AG04449 (cell line): ENCODE data around the gene GPX7.

ENCODE experiments used
- CTCF ChIA-PET: fragments of 350-600 bp; formaldehyde crosslinking; extraction: SDS; loops from one replicate; lab custom pipeline; 2021; ENCODE audit warnings: antibody characterized with exemption; lab: Yijun Ruan, JAX
- POLR2A ChIA-PET: fragments of 400-600, 350-600 bp; formaldehyde crosslinking; extraction: SDS; loops from one replicate; lab custom pipeline; 2020; ENCODE audit warnings: antibody characterized with exemption, inconsistent platforms; lab: Yijun Ruan, JAX
- DNase-seq: peaks from one replicate; pipeline ENCODE4 v3.0.0-alpha.2; 2010; ENCODE audit warnings: low read depth, low spot score
- H3K4me3 ChIP-seq: 2 replicates; pipeline ENCODE4 v1.5.1; 2011; ENCODE audit warnings: low read depth, mild to moderate bottlenecking, control low read depth, low read length
- CTCF ChIP-seq: IDR thresholded peaks from one replicate; pipeline ENCODE4 v1.5.1; 2011; ENCODE audit warnings: mild to moderate bottlenecking, moderate library complexity, low read length, control low read depth, inconsistent platforms; ENCODE audit not compliant: insufficient read depth; ENCODE audit errors: missing control alignments

The GPX7 gene

GRCh38 chr1:52600533-52601179 is 1.5 kb upstream of the GPX7 start:
- TF ChIP-seq CTCF: no peak
- no peak overlapping the region for H3K4me3 ChIP-seq
- ChIA-PET POLR2A (interaction anchor here (1.1 kb wide), 1 partner anchor 48 kb away, joined by 3 read pairs; the partner anchor contains the start of gene TUT4), CTCF (no interaction called here)
- DNase-seq: no peak

- ChIA-PET POLR2A (interaction anchor here (1.1 kb wide), 1 partner anchor 49 kb away, joined by 3 read pairs; the partner anchor contains the start of gene TUT4), CTCF (no interaction called here)
- no peak for DNase-seq
- no peak for TF ChIP-seq CTCF
- no peak overlapping the region for H3K4me3 ChIP-seq
Measured at GRCh38 chr1:52601519-52601918, 652 bp upstream of the GPX7 start.

GRCh38 chr1:52602856-52603600 is 857 bp downstream of the GPX7 start:
- peak overlapping the region; percentile 53 for H3K4me3 ChIP-seq
- DNase-seq: no peak
- ChIA-PET POLR2A (no interaction called here), CTCF (no interaction called here)
- no peak for TF ChIP-seq CTCF

- ChIA-PET POLR2A (no interaction called here), CTCF (no interaction called here)
- no peak overlapping the region for H3K4me3 ChIP-seq
- no peak for TF ChIP-seq CTCF
- DNase-seq: no peak
Measured at GRCh38 chr1:52603630-52604029, 1.5 kb downstream of the GPX7 start.

- ChIA-PET POLR2A (no interaction called here), CTCF (no interaction called here)
- H3K4me3 ChIP-seq: no peak overlapping the region
- TF ChIP-seq CTCF: no peak
- DNase-seq: no peak
Measured at GRCh38 chr1:52604063-52604770, 2.0 kb downstream of the GPX7 start.

GRCh38 chr1:52613636-52614373 is 11.6 kb downstream of the GPX7 start:
- ChIA-PET POLR2A (no interaction called here), CTCF (interaction anchor here (1.0 kb wide), 1 partner anchor 19 kb away, joined by 4 read pairs; the partner anchor contains the start of gene SHISAL2A)
- DNase-seq: no peak
- no peak for TF ChIP-seq CTCF
- no peak overlapping the region for H3K4me3 ChIP-seq
